CD1c-positive myeloid dendritic cell (primary cell): Measurements from ENCODE around the gene EYS.
"Not testable (repeated sequence)": the region's sequence is repeated elsewhere in the genome, so short reads cannot be mapped to it uniquely, and the experiment has no call there.

Experiments
- DNase-seq: peaks from one replicate; pipeline ENCODE4 v3.0.0-alpha.2; 2016; ENCODE audit errors: extremely low spot score

EYS gene

DNA sequence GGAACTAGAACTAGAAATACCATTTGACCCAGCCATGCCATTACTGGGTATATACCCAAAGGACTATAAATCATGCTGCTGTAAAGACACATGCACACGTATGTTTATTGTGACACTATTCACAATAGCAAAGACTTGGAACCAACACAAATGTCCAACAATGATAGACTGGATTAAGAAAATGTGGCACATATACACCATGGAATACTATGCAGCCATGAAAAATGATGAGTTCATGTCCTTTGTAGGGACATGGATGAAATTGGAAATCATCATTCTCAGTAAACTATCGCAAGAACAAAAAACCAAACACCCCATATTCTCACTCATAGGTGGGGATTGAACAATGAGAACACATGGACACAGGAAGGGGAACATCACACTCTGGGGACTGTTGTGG is 1968.8 kb downstream of the EYS start:
- DNase-seq: not testable (repeated sequence)

DNA sequence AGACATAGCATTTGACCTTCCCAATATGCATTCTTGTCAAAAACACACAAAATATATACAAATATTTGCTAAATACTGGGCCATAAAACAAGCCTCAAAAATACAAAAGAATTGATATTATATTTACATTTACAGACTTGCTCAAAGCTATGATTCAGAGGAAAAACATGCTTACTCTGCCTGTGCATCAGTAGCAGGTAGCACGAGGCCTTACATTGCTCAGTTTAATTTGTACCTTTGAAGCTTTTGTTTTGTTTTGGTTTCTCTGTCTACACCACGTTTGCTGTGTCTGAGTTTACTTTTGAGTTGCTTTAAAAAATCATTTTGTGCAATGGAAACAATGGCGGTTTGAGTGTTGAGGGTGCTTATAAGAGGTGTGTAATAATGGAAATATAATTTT is 1972.1 kb downstream of the EYS start:
- DNase-seq: no peak

DNA sequence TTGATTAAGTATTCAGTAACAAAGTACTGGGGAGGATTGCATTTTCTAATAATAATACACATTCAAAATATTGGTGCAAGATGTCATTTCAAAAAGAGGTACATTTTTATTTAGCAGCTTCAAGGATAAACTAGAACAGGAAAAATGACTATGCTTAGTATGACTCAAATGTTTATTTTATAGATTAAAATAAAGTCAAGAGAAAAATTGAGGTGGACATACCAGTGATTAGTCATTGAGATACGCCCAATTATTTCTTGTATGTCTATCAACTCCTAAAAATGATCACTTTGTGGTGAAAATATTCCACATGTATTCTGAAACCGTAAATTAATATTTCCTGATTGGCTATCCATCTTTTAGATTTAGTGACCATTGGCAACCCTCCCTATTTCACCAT is 1974.7 kb downstream of the EYS start:
- DNase-seq: no peak

DNA sequence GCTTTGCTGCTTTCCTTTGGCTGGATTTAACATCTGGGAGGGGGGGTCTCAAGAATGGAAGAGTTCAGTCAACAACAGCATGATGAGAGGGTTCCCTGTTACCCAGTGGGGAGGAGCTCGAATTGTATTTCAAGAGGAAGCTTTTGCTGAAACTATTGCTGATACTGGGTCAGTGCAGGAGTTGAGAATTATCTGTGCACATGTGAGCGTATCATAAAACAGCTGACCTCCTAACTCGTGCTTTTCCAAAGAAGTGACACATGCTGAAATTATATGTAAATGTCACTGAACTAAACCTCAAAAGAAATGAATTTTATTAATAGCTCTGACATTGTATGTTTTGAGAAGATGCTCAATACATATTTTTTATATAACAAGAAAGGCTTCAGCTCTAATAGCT is 1975.1 kb downstream of the EYS start:
- DNase-seq: no peak

DNA sequence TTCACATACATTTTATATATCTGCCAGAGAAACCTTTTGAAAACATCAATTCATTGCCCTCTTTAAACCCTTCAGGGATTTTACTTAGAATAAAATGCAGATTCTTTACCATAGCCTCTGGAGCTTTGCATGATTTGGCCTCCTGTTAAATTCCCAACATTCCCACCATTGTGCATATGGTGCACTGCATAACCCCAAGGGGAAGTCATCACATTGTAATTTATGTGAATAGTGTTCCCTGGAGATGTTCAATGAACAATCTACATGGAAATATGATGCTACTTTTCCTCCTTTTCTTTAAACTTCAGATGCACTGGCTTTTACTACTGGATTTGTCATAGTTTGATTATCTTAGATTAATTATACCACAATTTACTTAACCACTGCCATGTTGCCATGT is 1976.7 kb downstream of the EYS start:
- no peak for DNase-seq

DNA sequence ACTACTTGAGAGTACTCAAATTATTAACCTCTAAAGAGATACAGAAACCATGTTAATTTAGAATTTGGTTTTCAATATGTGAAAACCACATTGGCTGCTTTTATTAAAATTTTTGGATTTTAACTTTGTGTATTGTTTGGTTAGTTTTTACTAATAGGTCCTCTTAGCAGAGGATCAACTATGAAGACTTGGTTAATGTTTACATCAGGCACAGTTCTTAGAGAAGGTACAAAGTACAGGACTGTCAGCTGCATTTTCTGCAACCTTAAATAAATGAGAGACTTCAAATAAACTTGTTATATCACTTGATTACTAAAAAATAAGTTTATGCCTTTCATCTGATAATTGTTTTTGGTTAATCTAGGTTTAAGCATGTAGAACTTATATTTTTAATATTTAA is 1982.3 kb downstream of the EYS start:
- no peak for DNase-seq

DNA sequence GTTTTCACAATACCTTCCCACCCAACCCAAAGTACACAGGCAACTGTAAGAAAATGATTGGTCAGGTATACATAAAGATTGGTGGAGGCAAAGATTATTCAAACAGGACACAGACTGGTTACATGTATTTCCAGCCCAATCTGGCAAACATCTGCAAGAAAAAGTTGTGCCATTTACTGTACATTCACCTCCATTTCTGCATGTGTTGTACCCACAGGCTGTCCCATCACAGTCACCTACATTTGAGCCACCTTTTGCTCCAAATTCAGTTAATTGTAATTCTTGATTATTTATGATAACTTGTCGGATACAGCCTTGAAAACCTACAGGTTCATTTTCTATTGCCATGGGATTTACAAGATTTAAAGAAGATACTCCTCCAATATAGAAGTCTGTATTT is 1985.8 kb downstream of the EYS start:
- DNase-seq: no peak

DNA sequence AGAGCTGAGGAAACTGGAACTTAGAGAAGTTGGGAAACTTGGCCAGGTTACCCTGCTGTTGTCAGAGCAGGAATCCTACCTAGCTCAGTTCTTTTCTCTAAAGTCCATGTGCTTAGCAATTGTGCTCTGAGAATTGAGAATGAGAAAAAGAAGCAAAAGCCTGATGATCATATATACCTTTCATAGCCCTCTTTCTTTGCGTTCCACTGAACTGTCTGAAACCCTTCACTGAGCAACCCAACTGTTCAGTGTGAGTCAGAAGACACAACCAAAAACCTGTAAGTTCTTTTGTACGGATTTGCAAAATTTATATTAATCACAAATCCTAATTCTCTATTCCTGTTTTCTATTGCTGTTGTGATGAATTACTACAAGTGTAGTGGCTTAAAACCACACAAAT is 1990.9 kb downstream of the EYS start:
- DNase-seq: no peak

DNA sequence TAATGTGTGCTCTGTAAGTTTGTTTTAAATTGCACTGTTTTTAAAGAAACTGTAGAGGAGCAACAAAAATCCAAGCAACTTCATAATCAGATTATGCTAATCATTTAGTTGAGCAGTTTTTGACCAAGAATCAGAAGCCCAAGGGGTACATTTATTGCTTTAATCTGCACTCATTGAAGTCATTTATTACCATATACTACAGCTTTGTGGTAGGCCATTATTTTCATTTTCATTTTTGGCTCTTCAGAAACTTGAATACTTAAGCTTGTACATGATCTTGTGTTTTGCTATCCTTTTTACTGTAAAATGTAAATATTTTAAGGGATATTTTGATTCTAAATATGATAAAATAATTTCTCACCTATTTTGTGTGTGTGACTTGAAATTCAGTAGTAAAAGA is 1992.9 kb downstream of the EYS start:
- DNase-seq: no peak

DNA sequence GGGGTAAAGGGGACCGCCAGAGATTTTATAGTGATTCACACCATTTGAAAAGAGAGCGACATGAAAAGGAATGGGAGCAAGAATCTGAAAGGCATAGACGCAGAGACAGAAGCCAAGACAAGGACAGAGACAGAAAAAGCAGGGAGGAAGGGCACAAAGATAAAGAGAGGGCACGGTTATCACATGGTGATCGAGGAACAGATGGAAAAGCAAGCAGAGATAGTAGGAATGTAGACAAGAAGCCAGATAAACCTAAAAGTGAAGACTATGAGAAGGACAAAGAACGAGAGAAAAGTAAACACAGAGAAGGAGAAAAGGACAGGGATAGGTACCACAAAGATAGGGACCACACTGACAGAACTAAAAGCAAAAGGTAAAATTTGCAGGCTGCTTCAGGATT is 1993.7 kb downstream of the EYS start:
- DNase-seq: no peak

DNA sequence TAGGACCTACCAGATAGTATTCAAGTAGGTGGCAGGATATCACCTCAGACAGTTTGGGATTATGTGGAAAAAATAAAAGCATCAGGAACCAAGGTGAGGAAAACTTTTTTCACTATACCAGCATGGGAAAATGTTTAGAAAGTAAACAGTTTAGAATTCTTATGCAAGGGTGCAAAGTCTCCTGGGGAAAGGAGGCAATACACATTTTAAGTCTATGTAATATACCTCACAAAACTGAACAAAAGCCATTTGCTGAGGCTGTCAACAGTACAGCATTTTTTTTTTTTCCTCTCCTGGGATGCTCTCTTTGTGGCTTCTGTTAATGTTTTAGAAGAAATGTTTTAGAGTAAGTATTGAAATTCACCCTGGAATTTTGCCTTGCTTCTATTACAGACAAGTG is 1997.9 kb downstream of the EYS start:
- no peak for DNase-seq

DNA sequence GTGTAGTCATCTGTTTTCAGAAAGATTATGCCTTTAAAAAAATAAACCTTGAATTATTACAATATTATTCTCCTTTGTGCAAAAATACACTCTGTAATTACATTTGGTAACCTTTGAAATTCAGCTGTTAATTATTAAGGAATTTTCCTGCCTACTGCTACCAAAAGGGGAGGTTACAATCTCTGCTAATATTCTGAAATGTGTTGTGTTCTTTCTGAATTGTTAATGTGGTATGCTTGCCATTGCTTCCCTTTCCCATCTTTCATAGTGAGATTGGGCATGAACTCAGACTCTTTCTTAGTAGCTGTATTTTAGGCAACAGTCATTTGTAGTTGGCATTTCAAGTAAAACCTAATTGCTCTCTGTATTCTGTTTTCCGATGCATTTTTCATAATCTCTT is 1998.4 kb downstream of the EYS start:
- no peak for DNase-seq

DNA sequence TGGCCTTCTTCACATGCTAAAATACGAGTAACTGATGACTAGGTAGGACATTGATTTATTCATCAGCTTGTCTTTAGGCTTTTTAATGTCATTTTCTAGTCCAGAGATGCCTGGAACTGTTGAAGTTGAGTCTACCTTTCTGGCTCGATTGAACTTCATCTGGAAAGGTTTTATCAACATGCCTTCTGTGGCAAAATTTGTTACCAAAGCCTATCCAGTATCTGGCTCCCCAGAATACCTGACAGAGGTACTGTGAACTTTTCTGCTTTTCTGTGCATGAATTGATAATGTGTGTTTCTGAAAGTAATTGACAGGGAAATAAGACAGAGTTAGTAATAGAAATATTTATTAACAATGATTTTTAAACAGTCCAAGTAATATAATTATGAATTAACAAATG is 2000.4 kb downstream of the EYS start:
- no peak for DNase-seq

DNA sequence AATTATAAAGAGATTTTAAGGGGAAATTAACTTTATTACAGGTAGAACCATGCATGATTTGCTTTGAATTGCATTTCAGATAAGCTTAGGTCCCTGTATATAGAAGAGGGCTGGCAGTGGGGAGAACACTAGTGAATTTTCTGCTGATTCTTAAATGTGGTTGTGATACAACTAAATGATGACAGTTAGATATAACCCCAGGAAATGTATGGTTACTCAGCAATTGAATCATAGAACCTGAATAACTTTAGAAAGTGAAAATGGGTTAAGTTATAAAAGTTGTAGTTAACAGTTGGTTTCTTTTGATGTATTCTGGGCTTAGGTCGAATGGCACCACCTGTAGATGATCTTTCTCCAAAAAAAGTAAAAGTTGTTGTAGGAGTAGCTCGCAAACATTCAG is 2001.3 kb downstream of the EYS start:
- DNase-seq: no peak

DNA sequence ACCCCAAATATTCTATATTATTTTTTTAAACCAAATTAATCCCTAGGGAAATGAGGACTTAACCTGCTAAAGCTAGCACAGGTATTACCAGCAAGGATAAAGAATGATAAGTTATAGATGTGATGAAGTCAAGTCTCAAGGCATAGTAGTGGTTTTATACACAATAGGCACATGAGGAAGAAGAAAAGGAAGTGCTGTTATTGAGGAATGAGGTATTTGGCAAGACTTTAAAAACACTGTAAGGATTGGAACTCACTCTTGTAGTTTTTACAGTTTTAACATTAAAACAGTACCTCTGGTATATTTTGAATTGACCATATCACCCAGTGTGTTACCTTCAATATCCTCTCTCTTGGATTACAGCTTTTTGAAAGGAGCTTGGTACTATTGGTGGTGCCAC is 2016.8 kb downstream of the EYS start:
- peak; percentile 20 for DNase-seq

DNA sequence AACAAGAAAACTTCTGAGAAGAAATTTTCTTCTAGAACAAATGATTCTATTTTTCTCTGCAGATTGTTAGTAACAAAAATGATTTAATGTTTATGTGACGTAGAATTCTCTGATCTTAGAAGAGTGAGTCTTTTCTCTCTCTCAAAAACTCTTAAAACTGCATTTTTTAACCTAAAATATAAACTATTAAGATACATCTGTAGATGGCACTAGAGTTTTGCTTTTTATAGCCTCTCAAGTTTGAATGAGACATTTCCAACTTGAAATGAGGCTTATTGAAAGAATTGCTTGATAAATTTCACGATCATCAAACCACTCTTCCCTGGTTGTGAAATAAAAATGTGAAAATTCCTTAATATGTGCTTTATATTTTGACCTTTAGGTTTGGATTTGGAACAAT is 2017.6 kb downstream of the EYS start:
- no peak for DNase-seq

DNA sequence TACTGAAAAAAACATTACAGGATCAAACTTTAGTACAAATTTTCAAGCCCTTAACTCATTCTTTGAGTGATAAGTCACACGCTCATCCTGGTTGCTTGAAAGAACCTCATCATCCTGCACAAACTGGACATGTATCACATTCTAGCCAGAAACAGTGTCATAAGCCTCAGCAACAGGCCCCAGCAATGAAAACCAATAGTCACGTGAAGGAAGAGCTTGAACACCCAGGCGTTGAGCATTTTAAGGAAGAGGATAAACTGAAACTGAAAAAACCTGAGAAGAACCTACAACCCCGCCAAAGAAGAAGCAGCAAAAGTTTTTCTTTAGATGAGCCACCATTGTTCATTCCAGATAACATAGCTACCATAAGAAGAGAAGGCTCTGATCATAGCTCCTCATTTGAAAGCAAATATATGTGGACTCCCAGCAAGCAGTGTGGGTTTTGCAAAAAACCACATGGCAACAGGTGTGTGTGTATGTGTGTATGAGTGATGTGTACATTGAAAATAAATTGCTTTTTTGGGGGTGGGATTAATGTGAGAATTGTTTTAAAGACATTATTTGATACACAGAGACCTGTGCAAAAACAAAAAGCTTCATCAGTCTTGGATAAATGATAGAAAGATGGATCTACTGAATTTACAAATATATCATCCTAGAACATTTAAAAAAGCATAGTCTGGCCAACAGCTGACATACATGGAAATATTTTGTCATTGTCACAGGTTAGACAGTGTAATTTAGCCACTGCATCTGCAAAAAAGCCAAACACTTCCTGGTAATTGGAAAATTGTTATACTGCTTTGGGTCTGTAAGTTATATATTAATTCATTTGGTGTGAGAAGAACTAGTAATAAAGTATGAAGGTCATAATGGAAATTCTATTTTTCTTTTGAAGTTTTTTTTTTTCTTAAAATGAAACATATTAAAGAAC is 2021.3 kb downstream of the EYS start:
- peak; percentile 44 for DNase-seq

DNA sequence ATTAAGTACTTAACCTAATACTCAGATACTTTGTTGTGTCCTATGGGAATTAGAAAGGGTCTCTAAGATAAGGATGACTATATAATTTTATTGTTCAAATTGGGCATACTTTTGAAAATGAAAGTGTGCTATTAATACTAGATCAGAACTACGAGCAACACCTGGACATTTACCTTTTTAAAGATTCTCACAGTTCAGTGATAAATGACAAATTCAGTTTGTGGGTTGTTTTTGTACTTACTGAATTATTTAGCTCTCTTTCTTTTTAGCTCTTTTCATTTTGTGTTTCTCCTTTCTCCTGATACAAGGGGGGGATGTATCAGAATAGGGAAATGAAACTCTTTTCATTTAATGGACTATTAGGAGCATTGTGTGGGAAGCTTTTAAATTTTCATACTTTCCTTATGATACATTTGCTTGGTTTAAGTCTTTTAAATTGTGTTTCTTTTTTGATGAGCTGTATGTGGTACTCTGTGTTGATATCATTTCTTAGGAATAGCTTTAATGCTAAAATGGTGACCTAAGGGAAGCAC is 2023.9 kb downstream of the EYS start:
- peak; percentile 52 for DNase-seq

DNA sequence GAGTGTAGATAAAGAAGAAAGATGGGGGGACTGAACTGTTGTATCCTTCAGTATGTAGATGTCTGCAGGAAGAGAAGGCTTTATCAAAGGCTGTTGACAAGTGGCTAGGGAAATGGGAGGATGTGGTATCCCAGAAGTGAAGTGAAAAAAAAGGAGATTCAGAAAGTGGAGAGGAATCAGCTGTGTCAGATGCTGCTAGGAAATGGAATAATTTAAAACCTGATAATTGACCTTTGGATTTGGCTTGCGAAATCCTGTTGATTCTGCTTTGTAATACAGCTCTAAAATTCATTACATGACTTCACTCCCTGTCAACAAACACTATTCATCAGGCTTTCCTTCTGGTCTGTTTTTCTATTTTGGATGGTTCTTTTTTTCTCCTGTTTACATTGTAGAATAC is 2029.7 kb downstream of the EYS start:
- no peak for DNase-seq

DNA sequence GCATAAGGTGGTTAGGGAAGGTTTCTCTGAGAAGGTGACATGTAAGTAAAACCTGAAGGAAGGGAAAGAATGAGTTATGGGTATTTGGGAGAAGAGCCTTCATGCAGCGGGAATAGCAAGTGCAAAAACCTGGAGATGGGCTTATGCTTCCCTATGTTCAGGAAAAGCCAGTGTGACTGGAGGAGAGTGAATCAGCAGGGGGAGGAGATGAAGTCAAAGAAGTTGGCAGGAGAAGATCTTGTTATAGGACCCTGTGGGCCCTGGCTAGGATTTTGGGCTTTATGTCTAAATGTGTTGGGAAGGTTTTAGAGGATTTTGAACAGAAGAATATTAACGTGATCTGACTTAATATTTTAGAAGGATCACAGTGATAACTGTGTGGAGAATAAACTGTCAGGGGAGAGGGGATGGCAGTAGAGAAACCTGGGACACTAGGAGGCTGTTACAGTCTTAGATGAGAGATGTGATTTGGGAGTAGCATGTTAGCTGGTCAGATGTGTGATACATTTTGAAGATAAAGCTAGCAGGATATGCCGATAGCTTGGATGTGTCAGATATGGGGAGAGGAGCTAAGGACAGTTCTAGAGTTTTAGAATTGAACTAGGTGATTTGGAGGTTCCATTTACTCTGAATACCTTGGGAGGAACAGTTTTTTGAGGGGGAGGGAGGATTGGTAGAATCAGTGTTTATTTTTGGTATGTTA is 2030.5 kb downstream of the EYS start:
- DNase-seq: no peak

DNA sequence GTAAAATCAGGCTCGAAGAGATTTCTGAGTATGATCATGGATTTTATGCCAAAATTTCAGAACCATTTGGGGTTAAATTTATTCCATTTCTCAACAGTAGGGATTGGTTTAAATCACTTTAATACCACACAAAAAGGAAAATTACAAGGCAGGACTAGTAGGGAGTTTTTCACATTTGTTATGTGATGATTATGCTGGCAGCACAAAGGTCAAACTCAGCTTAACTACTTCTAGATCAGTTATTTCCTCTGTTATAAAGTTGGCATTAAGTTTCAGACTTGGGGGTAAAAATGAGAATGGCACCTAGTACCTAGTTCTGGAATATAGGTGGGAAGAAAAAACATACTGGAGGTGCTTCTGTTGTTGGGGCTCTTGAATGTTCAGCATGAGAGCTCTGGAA is 2031.9 kb downstream of the EYS start:
- no peak for DNase-seq

DNA sequence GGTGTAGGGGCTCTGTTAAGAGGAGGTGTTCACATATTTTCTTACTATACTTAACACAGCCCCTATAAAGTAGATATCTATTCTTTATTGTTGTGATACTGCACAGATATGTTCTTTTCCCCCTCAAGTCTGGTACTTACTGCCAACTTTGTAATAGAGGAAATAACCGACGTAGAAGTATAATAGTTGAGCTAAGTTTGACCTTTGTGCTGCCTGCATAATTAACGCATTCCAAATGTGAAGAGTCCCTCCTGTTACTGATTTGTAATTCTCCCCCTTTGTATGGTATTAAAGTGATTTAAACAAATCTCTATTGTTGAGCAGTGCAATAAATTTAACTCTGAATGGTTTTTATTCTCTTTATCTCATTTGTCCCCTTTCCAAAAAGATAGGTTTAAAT is 2032.4 kb downstream of the EYS start:
- no peak for DNase-seq

DNA sequence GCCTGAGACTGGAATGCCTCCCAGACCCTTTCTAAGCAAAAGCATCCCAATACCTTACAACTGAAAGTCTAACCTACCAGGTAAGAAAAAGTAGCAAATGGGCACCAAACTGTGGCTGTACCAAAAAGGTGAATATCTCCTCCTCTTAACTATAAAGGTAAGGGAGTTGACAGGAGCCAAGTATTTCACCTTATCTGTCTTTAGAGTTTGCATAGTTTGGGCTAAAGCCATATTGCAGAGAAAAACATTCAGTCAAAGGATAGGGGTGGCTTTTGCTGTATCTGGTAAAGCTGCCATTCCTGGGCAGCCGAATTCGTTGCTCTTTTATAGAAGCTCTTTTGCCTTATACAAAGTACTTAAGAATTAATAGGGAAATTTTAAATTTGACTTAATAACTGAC is 2033.3 kb downstream of the EYS start:
- DNase-seq: no peak
